Measurements from ENCODE around the gene ADARB1. TPM values are rescaled to one million over a fixed set of nuclear protein-coding genes. Genes with fewer than 3 reads are reported as not detected.
A peak's percentile ranks its signal among the peaks of the same experiment; 100 is the strongest.

ADARB1 gene
- total RNA-seq, 4 donors from 2014 or later = 107 to 231 (median 201) TPM

GRCh38 chr21:45042664-45043161, 31.7 kb upstream of the ADARB1 start:
- 91% methylated on average over 8 of the region's 15 CpGs for WGBS
- intact Hi-C loops (cut with DNase I) = loop anchor here (5.0 kb wide), 1 partner anchor 85 kb away; no protein-coding TSS in a partner anchor
- Histone ChIP-seq H3K9me3 (peaks cover 0 to 12% (median 6%) of the 10 kb centered on the region in 4 donors), H3K4me3 (no peak overlapping the region), H3K4me1 (peaks cover 12 to 37% (median 30%) of the 10 kb centered on the region in 4 donors), H3K27ac (replicated peaks in 1 of 4) (no peak overlapping the region), H3K27me3 (no peaks in the 10 kb centered on the region), H3K36me3 (no peaks in the 10 kb centered on the region)
- TF ChIP-seq POLR2A (IDR thresholded peaks at IDR 0.05; ENCODE audit: low read depth) = no peak
- TF ChIP-seq POLR2AphosphoS5 (IDR thresholded peaks at IDR 0.05) = no peak
- DNase-seq (ENCODE audit: extremely low spot score) = no peak

- Histone ChIP-seq H3K36me3 (no peaks in the 10 kb centered on the region), H3K4me1 (peaks cover 12 to 44% (median 38%) of the 10 kb centered on the region in 4 donors), H3K9me3 (peaks cover 0 to 12% (median 6%) of the 10 kb centered on the region in 4 donors), H3K27ac (replicated peaks in 1 of 4) (no peak overlapping the region), H3K27me3 (no peaks in the 10 kb centered on the region), H3K4me3 (no peak overlapping the region)
- TF ChIP-seq POLR2A (IDR thresholded peaks at IDR 0.05; ENCODE audit: low read depth) (no peak), POLR2AphosphoS5 (IDR thresholded peaks at IDR 0.05) (no peak), EP300 (IDR thresholded peaks at IDR 0.05) (no peak), CTCF (IDR thresholded peaks at IDR 0.05) (no peak)
- no peak for DNase-seq (ENCODE audit: extremely low spot score)
- intact Hi-C loops (cut with DNase I) = loop anchor here (5.0 kb wide), 1 partner anchor 86 kb away; no protein-coding TSS in a partner anchor
- 87% methylated on average over 22 of the region's 22 CpGs for WGBS
Measured at GRCh38 chr21:45043541-45044020, 30.8 kb upstream of the ADARB1 start.

GRCh38 chr21:45045481-45045880, 28.9 kb upstream of the ADARB1 start:
- Histone ChIP-seq H3K4me3 (no peak overlapping the region), H3K4me1 (peaks cover 10 to 45% (median 40%) of the 10 kb centered on the region in 4 donors), H3K27ac (replicated peaks in 1 of 4) (no peak overlapping the region), H3K27me3 (no peaks in the 10 kb centered on the region), H3K9me3 (peaks cover 0 to 12% (median 6%) of the 10 kb centered on the region in 4 donors), H3K36me3 (no peaks in the 10 kb centered on the region)
- WGBS = 66% methylated on average over 5 of the region's 5 CpGs
- intact Hi-C loops (cut with DNase I) = no loop called here
- no peak for DNase-seq (ENCODE audit: extremely low spot score)
- TF ChIP-seq POLR2AphosphoS5 (IDR thresholded peaks at IDR 0.05) (no peak), EP300 (IDR thresholded peaks at IDR 0.05) (no peak), CTCF (IDR thresholded peaks at IDR 0.05) (no peak), POLR2A (IDR thresholded peaks at IDR 0.05; ENCODE audit: low read depth) (no peak)

- intact Hi-C loops (cut with DNase I) = no loop called here
- DNase-seq (ENCODE audit: extremely low spot score) = no peak
- Histone ChIP-seq H3K27me3 (no peaks in the 10 kb centered on the region), H3K9me3 (peaks cover 0 to 12% (median 6%) of the 10 kb centered on the region in 4 donors), H3K27ac (replicated peaks in 1 of 4) (peak overlapping the region; percentile 87 to 95 (median 92)), H3K4me1 (peaks cover 0 to 43% (median 37%) of the 10 kb centered on the region in 4 donors), H3K4me3 (no peak overlapping the region), H3K36me3 (no peaks in the 10 kb centered on the region)
- TF ChIP-seq CTCF (IDR thresholded peaks at IDR 0.05) = no peak
- no peak for TF ChIP-seq EP300 (IDR thresholded peaks at IDR 0.05)
- WGBS = 81% methylated on average over 1 of the region's 1 CpG
Measured at GRCh38 chr21:45047257-45047656, 27.1 kb upstream of the ADARB1 start.

GRCh38 chr21:45048026-45048698, 26.2 kb upstream of the ADARB1 start:
- intact Hi-C loops (cut with DNase I) = no loop called here
- Histone ChIP-seq H3K27ac (replicated peaks in 1 of 4) (peak overlapping the region; percentile 87 to 95 (median 92)), H3K9me3 (peaks cover 0 to 12% (median 6%) of the 10 kb centered on the region in 4 donors), H3K27me3 (no peaks in the 10 kb centered on the region), H3K36me3 (no peaks in the 10 kb centered on the region), H3K4me1 (peaks cover 0 to 42% (median 37%) of the 10 kb centered on the region in 4 donors), H3K4me3 (no peak overlapping the region)
- no peak for DNase-seq (ENCODE audit: extremely low spot score)
- TF ChIP-seq CTCF (IDR thresholded peaks at IDR 0.05) = no peak
- TF ChIP-seq POLR2A (IDR thresholded peaks at IDR 0.05; ENCODE audit: low read depth) = no peak
- no peak for TF ChIP-seq POLR2AphosphoS5 (IDR thresholded peaks at IDR 0.05)
- no peak for TF ChIP-seq EP300 (IDR thresholded peaks at IDR 0.05)
- 67% methylated on average over 11 of the region's 11 CpGs for WGBS
